HT1080 (cell line): ENCODE measurements around the gene ITPRID2. TPM values are rescaled to one million over a fixed set of nuclear protein-coding genes. Genes with fewer than 3 reads are reported as not detected.
"Not testable (repeated sequence)": the region's sequence is repeated elsewhere in the genome, so short reads cannot be mapped to it uniquely, and the experiment has no call there.

Experiments
- DNase-seq: peaks from one replicate; pipeline ENCODE4 v3.0.0-alpha.2; 2015; ENCODE audit warnings: low read depth
- total RNA-seq: library from RNA; depleted of rRNA; stranded (reverse); fragments of >200 nt; shearing (Covaris generic); gene quantifications from 2 replicates; pipeline ENCODE4 v1.2.3, GENCODE V29; 2014; rRNA removed

Gene ITPRID2
- total RNA-seq, 1 experiment from 2014 or later = 116 TPM

DNA sequence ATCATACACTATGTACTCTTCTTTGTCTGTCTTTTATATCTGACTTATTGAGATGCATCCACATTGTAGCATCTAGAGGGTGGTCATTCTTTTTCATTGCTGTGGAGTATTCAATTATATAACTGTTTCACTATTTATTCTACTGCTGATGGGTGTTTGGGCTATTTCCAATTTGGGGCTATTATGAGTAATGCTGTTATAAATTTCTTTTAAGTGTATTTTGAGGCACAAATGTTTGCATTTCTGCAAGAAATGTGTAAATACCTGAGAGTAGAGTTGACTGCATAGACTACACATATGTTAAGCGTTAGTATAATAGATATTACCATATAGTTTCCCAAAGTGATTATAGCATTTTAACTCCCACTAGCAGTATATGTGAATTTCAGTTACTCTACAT lies 67.2 kb downstream of the ITPRID2 start:
- DNase-seq = no peak

DNA sequence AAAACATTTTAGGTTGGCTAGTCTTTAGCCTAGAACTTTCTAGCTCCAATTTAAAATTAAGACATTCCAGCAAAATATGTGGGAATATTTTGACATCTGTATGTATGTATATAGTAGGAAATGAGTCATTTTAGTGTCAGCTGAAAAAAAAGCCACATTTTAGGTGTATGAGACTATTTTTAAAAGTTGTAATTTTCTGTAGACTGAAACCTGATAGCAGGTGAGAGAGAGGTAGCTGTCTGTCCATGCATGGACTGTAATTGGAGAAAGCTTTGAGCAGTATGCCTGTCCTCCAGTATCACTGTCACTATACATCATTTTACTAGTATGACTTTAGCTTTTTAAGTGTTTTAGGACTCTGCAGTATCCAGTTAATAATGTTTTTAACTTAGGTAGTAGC lies 68.0 kb downstream of the ITPRID2 start:
- DNase-seq = peak; percentile 59

DNA sequence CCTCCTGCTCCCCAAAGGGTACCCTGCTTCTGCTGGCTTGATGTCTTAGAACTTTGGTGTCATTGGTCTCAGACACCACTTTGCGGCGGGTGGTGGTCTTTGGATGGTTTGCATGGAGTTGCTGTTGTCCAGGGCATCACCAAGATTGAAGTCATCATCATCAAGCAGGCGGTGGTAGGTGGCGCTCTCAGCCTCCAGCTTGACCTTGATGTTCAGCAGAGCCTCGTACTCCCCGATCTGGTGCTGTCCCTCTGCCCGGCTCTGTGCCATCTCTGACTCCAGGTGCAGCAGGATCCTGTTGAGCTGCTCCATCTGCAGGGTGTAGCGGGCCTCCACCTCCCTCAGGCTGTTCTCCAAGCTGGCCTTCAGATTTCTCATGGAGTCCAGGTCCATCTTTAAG lies 69.6 kb downstream of the ITPRID2 start:
- not testable (repeated sequence) for DNase-seq

DNA sequence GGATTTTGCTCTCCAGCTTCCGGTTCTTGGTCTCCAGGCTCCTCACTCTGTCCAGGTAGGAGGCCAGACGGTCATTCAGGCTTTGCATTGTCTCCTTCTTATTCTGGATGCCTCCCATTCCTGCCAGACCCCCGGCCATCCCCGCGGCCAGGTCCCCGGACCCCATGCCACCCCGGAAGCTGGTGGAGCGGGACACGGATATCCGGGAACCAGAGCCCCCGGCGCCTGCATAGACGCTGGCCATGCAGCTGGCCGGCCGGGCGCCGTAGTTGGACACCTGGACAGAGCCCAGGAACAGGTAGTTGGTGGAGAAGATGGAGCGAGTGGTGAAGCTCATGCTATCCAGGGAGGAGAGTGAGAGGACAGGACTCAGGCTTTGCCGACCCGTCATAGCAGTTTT lies 70.6 kb downstream of the ITPRID2 start:
- no peak for DNase-seq

DNA sequence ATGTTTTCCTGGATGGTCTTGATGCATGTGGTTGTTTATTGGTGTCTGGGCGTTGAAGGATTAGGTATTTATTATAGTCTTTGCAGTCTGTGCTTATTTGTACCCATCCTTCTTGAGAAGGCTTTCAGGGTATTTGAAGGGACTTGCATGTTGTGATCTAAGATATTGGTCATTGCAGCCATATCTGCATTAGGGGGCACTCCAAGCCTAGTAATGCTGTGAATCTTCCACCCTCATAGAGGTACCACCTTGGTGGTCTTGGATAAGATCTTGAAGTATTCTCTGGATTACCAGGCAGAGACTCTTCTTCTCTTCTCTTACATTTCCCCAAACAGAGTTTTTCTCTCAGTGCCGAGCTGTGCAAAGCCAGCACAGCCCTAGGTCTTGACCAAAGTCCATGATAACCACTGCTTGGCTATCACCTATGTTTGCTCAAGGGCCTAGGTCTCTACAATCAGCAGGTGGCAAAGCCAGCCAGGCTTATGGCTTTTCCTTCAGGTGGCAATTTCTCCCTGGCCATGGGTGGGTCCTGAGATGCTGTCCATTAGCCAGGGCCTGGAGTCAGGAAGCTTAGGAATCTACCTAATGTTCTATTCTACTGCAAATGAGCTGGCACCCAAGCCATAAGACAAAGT lies 78.7 kb downstream of the ITPRID2 start:
- DNase-seq = no peak

DNA sequence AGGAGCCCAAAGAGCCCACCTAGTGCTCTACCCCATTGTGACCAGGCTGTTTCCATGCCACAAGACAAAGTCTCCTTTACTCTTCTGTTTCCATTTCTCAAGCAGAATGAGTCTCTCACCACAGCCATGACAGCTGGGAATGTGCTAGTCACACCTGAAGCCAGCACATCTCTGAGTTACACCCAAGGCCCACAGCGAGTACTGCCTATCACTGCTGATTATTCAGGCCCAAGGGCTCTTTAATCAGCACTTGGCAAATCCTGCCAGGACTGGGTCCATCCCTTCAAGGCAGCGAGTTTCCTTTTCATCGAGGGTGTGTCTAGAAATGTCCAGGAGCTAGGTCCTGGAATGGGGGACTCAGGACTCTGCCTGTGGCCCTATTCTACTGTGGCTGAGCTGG lies 79.5 kb downstream of the ITPRID2 start:
- no peak for DNase-seq

DNA sequence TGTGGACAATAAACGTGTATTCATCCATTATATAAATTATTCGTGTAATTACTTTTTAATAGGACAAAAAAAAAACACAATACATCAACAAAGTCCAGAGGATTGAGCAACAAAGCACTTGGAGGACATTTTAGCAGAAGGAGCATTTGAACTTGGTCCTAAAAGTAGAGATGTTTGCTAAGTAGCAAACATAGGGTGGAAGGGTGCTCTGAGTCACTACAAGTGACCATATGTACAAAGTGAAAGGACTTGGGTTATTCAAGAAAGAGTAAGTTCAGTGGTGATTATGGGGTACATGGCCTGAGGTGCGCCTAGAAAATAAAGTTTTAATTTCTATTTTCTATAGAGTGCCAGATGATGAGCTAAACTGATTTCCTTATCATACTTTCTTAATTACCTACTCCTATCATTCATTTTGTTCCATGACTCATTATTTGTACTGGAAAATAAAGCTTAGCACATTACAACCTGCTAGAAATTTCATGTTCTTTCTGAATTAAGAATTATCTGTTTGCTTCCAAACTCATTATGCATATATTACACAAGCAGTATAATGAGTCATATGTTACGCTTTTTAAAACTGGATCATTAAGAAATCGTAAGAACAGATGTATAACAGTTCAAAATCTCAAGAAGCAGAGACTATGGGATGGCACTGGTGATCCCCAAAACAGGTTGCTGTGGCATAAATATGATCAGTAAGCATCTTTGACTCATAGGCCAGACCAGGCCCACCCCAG lies 81.1 kb downstream of the ITPRID2 start:
- DNase-seq = no peak

DNA sequence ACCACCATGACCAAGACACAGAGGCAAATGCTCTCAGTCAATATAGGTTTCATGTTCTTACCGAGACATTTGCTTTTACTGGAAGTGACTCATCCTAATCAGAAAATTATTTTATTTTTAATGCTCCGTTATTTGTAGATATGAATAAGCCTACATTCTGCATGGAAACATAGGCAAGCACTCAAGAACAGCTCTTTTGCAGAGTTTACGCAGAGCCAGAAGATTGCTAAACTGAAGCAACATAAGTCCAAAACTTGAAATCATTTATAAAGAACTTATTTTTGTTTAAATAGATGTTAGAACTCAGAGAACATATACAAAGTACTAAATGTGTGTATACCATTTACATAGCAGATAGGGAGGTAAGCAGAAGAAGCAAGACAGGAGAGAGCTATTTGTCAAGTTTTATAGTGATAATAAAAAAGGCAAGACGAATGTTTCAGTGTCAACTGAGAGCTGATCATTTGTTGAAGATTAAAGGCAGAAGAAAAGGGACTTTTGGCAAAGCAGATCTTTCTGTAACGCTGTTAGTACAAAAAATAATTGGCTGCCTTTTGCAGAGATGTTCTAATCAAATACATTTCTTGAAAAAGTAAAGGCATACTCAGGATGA lies 81.7 kb downstream of the ITPRID2 start:
- DNase-seq = no peak

DNA sequence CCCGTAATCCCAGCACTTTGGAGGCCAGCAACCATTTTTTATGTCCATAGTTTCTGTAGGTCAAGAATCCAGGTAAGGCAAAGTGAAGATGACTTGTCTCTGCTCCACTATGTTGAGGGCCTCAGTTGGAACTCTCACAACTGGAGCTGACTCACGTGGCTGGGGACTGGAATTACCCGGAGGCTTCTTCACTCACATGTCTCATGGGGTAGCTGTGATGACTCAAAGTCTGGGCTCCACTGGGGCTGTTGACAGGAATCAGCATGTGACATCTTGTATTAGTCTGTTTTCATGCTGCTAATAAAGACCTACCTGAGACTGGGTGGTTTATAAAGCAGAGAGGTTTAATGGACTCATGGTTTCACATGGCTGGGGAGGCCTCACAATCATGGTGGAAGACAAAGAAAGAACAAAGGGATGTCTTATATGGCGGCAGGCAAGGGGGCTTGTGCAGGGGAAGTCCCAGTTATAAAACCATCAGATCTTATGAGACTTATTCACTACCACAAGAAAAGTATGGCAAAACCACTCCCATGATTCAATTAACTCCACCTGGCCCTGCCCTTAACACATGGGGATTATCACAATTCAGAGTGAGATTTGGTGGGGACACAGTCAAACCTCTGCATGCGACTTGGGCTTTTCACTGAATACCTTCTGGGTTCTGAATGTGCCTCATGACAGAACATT lies 86.3 kb downstream of the ITPRID2 start:
- peak; percentile 68 for DNase-seq

DNA sequence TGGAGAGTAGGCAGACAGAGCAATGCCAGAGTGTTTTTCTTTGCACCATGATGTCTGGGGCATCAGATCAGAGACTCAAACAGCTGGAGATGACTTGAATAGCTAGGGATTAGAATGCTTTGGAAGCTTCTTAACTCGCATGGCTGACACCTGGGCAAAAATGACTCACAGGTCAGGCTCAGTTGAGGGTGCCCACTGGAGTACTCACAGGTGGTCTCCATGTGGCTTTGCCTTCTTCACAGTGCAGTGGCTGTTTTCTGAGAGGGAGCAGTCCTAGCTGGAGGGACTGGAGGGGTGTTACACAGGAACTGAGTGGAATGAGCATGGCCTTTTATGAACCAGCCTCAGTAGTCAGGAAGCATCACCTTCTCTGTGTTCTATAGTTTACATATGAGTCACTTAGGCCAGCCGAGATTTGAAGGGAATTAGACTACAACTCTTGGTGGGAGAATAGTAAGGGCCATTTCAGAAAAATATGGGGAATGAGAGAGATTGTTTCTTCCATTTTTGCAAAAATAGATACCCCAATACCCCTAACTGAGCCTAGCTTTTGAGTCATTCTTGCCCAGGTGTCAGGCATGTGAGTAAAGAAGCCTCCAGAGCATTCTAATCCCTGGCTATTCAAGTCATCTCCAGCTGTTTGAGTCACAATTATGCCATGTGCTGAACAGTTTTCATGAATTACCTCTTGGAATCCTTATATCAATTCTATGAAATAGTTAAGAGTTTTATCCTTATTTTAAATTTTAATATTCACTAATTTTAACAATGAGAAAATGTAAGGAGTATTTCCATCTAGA lies 87.0 kb downstream of the ITPRID2 start:
- peak; percentile 65 for DNase-seq

Other genes starting within 250 kb of the ITPRID2 start
- gene CERKL, start 234.6 kb upstream of the ITPRID2 start, total RNA-seq = 0.03 TPM in 1 of 2 replicates, not detected in the other
- gene NEUROD1, start 211.2 kb upstream of the ITPRID2 start, total RNA-seq = not detected in 2 replicates
- gene PPP1R1C, start 94.1 kb downstream of the ITPRID2 start, total RNA-seq = not detected in 2 replicates